NCI-H82 (cell line): ENCODE data around the gene PWWP2B.

Experiments used
- DNase-seq: peaks from one replicate; lab custom pipeline; 2025; lab: John Stamatoyannopoulos, UW

Gene PWWP2B

GRCh38 chr10:132447446-132448247 is 50.6 kb downstream of the PWWP2B start:
- no peak for DNase-seq

GRCh38 chr10:132448248-132448731 is 51.3 kb downstream of the PWWP2B start:
- DNase-seq, result peak; percentile 54

- DNase-seq, result no peak
These were observed 52.2 kb downstream of the PWWP2B start for GRCh38 chr10:132449051-132449810.

DNA sequence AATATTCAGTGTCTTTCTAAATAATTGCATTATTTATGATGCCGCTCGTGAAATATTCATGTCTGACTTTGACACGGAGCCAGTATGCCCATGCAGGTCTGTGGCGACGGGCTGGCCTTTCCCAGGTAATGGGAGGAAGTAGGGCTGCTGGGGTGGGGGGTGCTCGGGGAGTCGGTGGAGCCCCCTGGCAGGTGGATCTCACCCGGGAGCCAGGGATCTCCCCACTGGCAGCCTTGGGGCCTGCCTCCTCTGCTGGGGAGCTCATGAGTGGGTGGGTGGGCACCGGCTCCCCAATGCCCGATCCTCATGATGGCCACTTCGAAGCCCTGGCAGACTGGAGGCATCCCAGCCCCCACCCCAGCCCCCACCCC is 52.8 kb downstream of the PWWP2B start:
- no peak for DNase-seq

DNA sequence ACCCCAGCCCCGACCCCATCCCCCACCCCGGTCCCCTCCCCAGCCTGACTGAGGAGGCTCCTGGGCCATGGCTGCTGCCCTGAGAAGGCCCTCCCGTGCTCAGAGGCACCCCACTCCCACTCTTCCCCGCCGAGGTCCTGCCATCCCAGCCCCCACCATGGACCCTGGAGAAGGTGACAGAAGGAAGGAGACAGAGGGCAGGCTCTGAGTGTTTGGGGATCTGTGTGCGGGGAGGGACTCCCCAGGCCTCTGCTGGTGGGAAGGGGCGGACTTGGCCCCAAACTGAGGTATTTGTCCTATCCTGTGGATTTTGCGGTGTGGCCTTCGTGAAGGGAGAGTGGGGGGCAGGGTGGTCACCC is 53.4 kb downstream of the PWWP2B start:
- DNase-seq, result no peak

DNA sequence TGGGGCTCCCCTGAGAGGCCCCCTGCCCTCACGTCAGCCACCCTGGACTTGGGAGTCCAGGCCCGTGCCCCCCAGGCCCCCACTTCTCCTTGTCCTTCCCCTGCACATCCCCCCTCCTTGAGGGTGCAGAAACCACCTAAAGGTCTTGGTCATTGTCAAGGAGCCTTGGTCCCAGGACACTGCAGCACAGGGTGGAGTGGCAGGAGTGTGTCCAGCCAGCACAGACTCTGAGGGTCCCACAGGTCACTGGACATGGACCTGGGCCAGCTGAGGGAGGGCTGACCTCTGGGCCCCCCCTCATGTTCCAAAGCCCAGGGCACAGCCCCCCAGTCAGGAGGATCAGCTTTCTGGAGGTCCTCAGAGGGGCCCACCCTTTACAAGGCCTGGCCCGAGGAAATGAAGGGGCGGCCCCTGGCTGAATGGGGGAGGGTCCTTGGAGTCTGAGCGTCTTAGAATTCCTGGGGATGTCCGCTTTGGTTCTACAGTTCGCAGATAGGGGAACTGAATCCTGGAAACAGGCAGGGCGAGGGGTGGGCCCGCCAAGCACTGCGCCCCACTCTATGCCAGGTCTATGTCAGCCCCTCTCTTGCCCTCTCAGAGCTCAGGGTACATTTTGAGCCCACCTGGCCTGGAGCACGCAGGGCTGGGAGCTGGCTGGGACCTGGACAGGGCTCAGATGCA is 54.0 kb downstream of the PWWP2B start:
- no peak for DNase-seq

- DNase-seq, result no peak
These were observed 54.7 kb downstream of the PWWP2B start for GRCh38 chr10:132451506-132452215.

DNA sequence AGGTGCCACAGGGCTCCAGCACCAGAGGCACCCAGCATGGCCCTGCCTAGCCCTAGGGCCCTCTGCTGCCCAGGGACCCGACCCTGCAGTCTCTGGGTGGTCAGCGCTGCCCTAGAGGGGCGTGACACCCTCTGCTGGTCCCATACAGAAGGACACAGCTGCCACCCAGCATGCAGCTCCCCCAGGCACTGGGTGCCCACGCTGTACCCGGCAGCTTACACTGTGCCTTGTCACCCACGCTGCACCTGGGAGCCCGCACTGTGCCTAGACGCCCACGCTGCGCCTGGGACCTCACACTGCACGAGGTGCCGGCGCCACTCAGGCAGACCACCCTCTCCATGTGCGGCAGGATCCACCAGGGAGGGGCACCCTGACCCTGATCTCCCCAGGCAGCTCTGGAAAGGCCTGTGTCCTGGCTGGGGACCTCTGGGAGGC is 55.2 kb downstream of the PWWP2B start:
- DNase-seq, result no peak

- DNase-seq, result peak; percentile 72
These were observed 55.9 kb downstream of the PWWP2B start for GRCh38 chr10:132452651-132453469.

GRCh38 chr10:132453470-132453861 is 56.5 kb downstream of the PWWP2B start:
- no peak for DNase-seq

GRCh38 chr10:132454296-132455198 is 57.5 kb downstream of the PWWP2B start:
- DNase-seq, result no peak

DNA sequence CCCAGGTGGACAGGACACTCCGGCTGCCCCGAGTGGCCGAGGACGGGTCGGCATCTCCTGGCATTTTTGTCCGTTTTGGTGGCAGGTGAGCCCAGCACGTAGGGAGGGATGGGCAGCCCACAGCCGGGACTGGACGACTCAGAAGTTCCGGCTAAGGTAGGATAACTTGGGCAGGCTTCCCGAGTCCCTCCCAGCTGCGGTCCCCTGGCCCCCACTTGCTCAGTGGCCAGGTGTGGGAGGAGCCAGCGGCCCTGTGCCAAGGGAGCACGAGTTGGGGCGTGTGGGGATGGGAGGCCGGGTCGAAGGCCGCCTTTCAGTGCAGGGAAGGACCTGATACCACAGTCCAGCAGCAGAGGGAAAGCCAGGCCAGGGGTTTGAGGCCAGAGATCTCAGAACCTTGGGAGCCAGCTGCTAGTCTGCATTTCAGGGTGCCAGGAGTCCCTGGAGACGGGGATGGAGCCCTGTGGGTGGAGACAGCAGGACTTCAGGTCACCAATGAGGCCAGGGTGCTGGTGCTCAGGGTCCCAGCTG is 58.5 kb downstream of the PWWP2B start:
- no peak for DNase-seq

DNA sequence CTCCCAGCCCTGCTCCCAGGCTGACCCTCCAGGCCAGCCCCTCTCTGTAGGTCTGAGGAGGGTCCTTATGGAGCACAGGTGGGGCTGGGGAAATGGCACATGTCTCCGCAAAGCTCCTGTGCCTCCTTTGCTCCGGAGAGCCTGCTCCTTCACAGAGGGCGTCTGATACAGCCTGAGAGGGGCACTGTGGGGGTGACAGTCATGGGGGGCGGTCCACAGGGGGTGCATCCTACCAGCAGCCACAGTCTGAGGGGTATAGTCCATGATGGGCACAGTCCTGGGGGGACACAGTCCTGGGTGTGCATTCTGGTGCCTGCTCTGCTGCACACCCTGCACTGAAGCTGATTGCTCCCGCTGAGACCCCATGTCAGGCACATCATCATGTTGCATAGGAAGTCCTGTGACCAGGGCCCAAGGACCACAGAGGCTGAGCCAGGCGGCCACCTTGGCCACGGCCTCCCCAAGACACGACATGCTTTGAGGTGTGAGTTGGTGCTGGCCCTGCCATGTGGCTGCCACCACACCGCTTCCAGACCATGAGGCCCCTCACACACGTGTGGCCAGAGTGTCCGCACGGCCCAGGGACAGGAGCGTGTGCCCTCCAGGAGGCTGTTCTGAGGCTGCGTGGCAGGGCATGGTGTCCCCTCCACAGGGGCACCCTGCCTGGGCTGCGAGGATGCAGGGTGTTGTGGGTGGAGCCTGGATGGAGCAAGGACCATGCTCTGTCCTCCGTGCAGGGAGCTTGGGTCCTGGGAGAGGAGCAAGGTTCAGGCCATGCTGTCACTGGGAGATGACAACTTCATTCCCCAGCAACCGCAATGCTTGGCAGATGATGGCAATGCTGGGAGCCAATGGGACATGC is 59.2 kb downstream of the PWWP2B start:
- no peak for DNase-seq

DNA sequence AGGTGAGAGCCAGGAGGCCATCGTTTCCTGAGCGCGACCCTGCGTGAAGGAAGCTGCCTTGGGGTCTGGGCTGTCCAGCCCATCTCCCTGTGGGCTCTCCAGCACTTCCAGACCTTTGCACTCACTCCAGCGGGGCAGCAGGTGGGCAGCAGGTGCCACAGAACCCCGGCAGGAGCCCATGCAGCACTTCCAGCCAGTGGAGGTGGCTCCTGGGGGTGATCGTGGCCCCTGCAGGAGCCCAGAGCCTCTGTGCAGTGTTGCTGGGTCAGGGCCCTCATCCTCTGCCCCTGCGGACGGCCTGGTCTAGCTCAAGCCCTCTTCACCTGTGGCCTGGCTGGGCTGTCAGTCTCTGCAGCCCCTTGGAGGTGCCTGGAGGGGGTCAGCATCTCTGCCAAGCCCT is 59.9 kb downstream of the PWWP2B start:
- no peak for DNase-seq

GRCh38 chr10:132457328-132458070 is 60.5 kb downstream of the PWWP2B start:
- no peak for DNase-seq

DNA sequence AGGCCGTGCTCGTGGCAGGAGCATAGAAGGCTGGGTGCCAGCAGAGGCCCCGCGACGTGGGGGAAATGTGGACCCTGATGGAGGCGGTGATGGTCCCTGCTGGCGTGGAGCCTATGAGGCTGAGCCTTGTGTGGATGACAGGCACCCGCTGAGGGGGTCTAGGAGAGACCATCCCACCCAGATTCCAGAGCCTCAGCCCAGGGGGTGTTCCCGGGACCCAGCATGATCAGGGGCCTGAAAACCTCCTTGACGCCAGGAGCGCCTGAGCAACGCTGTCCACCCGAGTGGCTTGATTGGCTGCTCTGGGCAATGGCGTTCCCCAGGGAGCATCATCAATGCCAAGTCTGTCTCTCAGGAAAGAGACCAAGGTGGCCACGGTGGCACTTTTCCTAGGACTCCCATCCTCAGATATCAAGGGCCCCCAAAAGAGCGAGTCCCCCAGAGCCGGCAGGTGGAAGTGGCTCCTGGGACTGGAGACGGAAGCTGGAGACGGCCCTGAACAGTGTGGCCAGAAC is 61.1 kb downstream of the PWWP2B start:
- no peak for DNase-seq

DNA sequence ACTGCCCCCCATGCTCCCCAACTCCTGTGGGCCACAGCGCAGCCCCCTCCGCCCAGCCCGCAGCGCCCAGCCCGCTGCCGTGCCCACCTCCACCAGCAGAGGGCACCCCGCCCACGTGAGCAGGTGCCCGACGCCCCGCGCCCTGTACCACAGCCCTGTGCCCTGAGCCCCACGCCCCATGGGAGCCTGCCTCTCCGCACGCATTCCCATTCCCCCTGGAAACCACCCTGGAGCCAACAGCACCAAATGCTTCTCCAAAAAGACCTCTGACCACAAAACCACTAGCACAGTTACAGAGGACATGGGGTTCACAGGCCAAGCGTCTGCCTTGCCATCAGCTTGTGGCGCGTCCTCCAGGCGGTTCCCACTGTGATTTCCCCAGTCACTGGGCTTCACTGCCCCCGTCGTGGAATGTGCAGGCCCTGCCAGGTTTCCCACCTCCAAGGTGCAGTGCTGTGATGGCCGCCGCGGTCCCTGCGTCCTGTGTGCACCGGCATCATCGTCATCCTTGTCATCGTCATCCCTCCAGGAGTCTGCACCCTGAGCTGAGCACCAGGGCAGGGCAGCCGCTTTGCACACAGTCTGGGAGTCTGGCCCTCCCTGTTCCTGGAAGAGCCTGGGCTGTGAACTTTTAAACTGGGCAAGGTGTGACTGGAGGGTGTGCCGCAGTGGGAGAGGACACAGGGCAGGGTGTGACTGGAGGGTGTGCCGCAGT is 61.7 kb downstream of the PWWP2B start:
- peak; percentile 30 for DNase-seq
